ENCODE results near the gene ZNF423.

ZNF423 gene

GRCh38 chr16:49521734-49522325, 334.1 kb downstream of the ZNF423 start:
- no peak overlapping the region for H3K9ac ChIP-seq (ENCODE audit: insufficient read length, low read depth)
- no peak for TF ChIP-seq YY1 (IDR thresholded peaks at IDR 0.05; ENCODE audit: insufficient read depth, insufficient read length)
- no peaks in the 10 kb centered on the region for H3K27me3 ChIP-seq (ENCODE audit: insufficient read depth, insufficient read length)
- peaks cover 48% of the 10 kb centered on the region for H3K36me3 ChIP-seq (ENCODE audit: insufficient read depth, insufficient read length, low read length)
- H3K4me1 ChIP-seq (ENCODE audit: insufficient read depth, insufficient read length): peaks cover 11% of the 10 kb centered on the region
- no peaks in the 10 kb centered on the region for H3K9me3 ChIP-seq (ENCODE audit: insufficient read depth, low read length)
- DNase-seq (ENCODE audit: low read depth, low spot score): no peak
- H3K4me3 ChIP-seq (ENCODE audit: insufficient read length, low read depth): no peak overlapping the region

- peaks cover 48% of the 10 kb centered on the region for H3K36me3 ChIP-seq (ENCODE audit: insufficient read depth, insufficient read length, low read length)
- no peak for TF ChIP-seq SUZ12 (IDR thresholded peaks at IDR 0.05; ENCODE audit: extremely low read depth, insufficient read depth, insufficient read length)
- TF ChIP-seq YY1 (IDR thresholded peaks at IDR 0.05; ENCODE audit: insufficient read depth, insufficient read length): no peak
- no peak for TF ChIP-seq ZNF274 (IDR thresholded peaks at IDR 0.05; ENCODE audit: low read depth, low read length)
- no peaks in the 10 kb centered on the region for H3K27me3 ChIP-seq (ENCODE audit: insufficient read depth, insufficient read length)
- no peak overlapping the region for H3K9ac ChIP-seq (ENCODE audit: insufficient read length, low read depth)
- H3K4me1 ChIP-seq (ENCODE audit: insufficient read depth, insufficient read length): peaks cover 11% of the 10 kb centered on the region
- no peak for DNase-seq (ENCODE audit: low read depth, low spot score)
- H3K4me3 ChIP-seq (ENCODE audit: insufficient read length, low read depth): no peak overlapping the region
- H3K9me3 ChIP-seq (ENCODE audit: insufficient read depth, low read length): no peaks in the 10 kb centered on the region
Measured at GRCh38 chr16:49520492-49521038, 335.3 kb downstream of the ZNF423 start.

GRCh38 chr16:49519741-49520140, 336.2 kb downstream of the ZNF423 start:
- H3K9ac ChIP-seq (ENCODE audit: insufficient read length, low read depth): no peak overlapping the region
- H3K4me3 ChIP-seq (ENCODE audit: insufficient read length, low read depth): no peak overlapping the region
- TF ChIP-seq ZNF274 (IDR thresholded peaks at IDR 0.05; ENCODE audit: low read depth, low read length) (no peak), YY1 (IDR thresholded peaks at IDR 0.05; ENCODE audit: insufficient read depth, insufficient read length) (no peak), SUZ12 (IDR thresholded peaks at IDR 0.05; ENCODE audit: extremely low read depth, insufficient read depth, insufficient read length) (no peak)

GRCh38 chr16:49519008-49519656, 336.8 kb downstream of the ZNF423 start:
- no peak overlapping the region for H3K9ac ChIP-seq (ENCODE audit: insufficient read length, low read depth)
- H3K9me3 ChIP-seq (ENCODE audit: insufficient read depth, low read length): no peaks in the 10 kb centered on the region
- H3K27me3 ChIP-seq (ENCODE audit: insufficient read depth, insufficient read length): no peaks in the 10 kb centered on the region
- peaks cover 39% of the 10 kb centered on the region for H3K36me3 ChIP-seq (ENCODE audit: insufficient read depth, insufficient read length, low read length)
- TF ChIP-seq ZNF274 (IDR thresholded peaks at IDR 0.05; ENCODE audit: low read depth, low read length): no peak
- TF ChIP-seq SUZ12 (IDR thresholded peaks at IDR 0.05; ENCODE audit: extremely low read depth, insufficient read depth, insufficient read length): no peak
- no peak for TF ChIP-seq YY1 (IDR thresholded peaks at IDR 0.05; ENCODE audit: insufficient read depth, insufficient read length)
- no peak overlapping the region for H3K4me3 ChIP-seq (ENCODE audit: insufficient read length, low read depth)
- no peak for DNase-seq (ENCODE audit: low read depth, low spot score)
- H3K4me1 ChIP-seq (ENCODE audit: insufficient read depth, insufficient read length): peaks cover 11% of the 10 kb centered on the region

More at GRCh38 chr16:49519741-49520140, 336.2 kb downstream of the ZNF423 start:
- Histone ChIP-seq H3K36me3 (ENCODE audit: insufficient read depth, insufficient read length, low read length) (peaks cover 41% of the 10 kb centered on the region), H3K9me3 (ENCODE audit: insufficient read depth, low read length) (no peaks in the 10 kb centered on the region), H3K27me3 (ENCODE audit: insufficient read depth, insufficient read length) (no peaks in the 10 kb centered on the region), H3K4me1 (ENCODE audit: insufficient read depth, insufficient read length) (peaks cover 11% of the 10 kb centered on the region)
- DNase-seq (ENCODE audit: low read depth, low spot score): no peak

- no peak overlapping the region for H3K4me3 ChIP-seq (ENCODE audit: insufficient read length, low read depth)
- H3K4me1 ChIP-seq (ENCODE audit: insufficient read depth, insufficient read length): peaks cover 5% of the 10 kb centered on the region
- DNase-seq (ENCODE audit: low read depth, low spot score): no peak
- peaks cover 20% of the 10 kb centered on the region for H3K36me3 ChIP-seq (ENCODE audit: insufficient read depth, insufficient read length, low read length)
- TF ChIP-seq YY1 (IDR thresholded peaks at IDR 0.05; ENCODE audit: insufficient read depth, insufficient read length) (no peak), ZNF274 (IDR thresholded peaks at IDR 0.05; ENCODE audit: low read depth, low read length) (no peak), SUZ12 (IDR thresholded peaks at IDR 0.05; ENCODE audit: extremely low read depth, insufficient read depth, insufficient read length) (no peak)
- no peak overlapping the region for H3K9ac ChIP-seq (ENCODE audit: insufficient read length, low read depth)
- no peaks in the 10 kb centered on the region for H3K9me3 ChIP-seq (ENCODE audit: insufficient read depth, low read length)
- H3K27me3 ChIP-seq (ENCODE audit: insufficient read depth, insufficient read length): no peaks in the 10 kb centered on the region
Measured at GRCh38 chr16:49516382-49517036, 339.4 kb downstream of the ZNF423 start.

- no peaks in the 10 kb centered on the region for H3K9me3 ChIP-seq (ENCODE audit: insufficient read depth, low read length)
- no peak for TF ChIP-seq ZNF274 (IDR thresholded peaks at IDR 0.05; ENCODE audit: low read depth, low read length)
- no peak for TF ChIP-seq SUZ12 (IDR thresholded peaks at IDR 0.05; ENCODE audit: extremely low read depth, insufficient read depth, insufficient read length)
- no peak for TF ChIP-seq YY1 (IDR thresholded peaks at IDR 0.05; ENCODE audit: insufficient read depth, insufficient read length)
- DNase-seq (ENCODE audit: low read depth, low spot score): no peak
- no peak overlapping the region for H3K9ac ChIP-seq (ENCODE audit: insufficient read length, low read depth)
- peaks cover 14% of the 10 kb centered on the region for H3K36me3 ChIP-seq (ENCODE audit: insufficient read depth, insufficient read length, low read length)
- H3K4me3 ChIP-seq (ENCODE audit: insufficient read length, low read depth): no peak overlapping the region
- H3K27me3 ChIP-seq (ENCODE audit: insufficient read depth, insufficient read length): no peaks in the 10 kb centered on the region
- no peaks in the 10 kb centered on the region for H3K4me1 ChIP-seq (ENCODE audit: insufficient read depth, insufficient read length)
Measured at GRCh38 chr16:49515861-49516260, 340.1 kb downstream of the ZNF423 start.

GRCh38 chr16:49515016-49515565, 340.8 kb downstream of the ZNF423 start:
- TF ChIP-seq SUZ12 (IDR thresholded peaks at IDR 0.05; ENCODE audit: extremely low read depth, insufficient read depth, insufficient read length) (no peak), YY1 (IDR thresholded peaks at IDR 0.05; ENCODE audit: insufficient read depth, insufficient read length) (no peak), ZNF274 (IDR thresholded peaks at IDR 0.05; ENCODE audit: low read depth, low read length) (no peak)
- Histone ChIP-seq H3K36me3 (ENCODE audit: insufficient read depth, insufficient read length, low read length) (peaks cover 11% of the 10 kb centered on the region), H3K27me3 (ENCODE audit: insufficient read depth, insufficient read length) (no peaks in the 10 kb centered on the region), H3K4me3 (ENCODE audit: insufficient read length, low read depth) (no peak overlapping the region), H3K9me3 (ENCODE audit: insufficient read depth, low read length) (no peaks in the 10 kb centered on the region), H3K4me1 (ENCODE audit: insufficient read depth, insufficient read length) (no peaks in the 10 kb centered on the region), H3K9ac (ENCODE audit: insufficient read length, low read depth) (no peak overlapping the region)
- DNase-seq (ENCODE audit: low read depth, low spot score): no peak
